Eye (tissue), 1 donor: ENCODE measurements around the gene RABEP1.
A peak's percentile ranks its signal among the peaks of the same experiment; 100 is the strongest.

Experiments
- DNase-seq: peaks from one replicate; pipeline ENCODE4 v3.0.0-alpha.2; 2015

RABEP1 gene

DNA sequence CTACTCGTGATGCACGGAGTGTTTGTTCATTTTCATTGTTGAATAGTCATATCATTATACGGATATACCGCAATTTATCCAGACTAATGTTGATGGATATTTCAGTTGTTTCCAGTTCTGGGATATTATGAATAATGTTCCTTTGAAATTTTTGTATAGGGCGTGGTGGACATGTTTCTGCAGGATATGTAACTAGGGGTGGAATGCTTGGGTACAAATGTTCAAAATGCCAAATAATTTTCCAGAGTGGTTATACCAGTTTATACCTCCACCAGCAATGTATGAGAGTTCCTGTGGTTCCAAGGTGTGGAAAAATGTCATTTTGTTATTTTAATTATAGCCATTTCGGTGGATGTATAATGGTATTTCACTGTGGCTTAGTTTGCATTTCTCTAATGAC lies 83.7 kb downstream of the RABEP1 start:
- DNase-seq = no peak

DNA sequence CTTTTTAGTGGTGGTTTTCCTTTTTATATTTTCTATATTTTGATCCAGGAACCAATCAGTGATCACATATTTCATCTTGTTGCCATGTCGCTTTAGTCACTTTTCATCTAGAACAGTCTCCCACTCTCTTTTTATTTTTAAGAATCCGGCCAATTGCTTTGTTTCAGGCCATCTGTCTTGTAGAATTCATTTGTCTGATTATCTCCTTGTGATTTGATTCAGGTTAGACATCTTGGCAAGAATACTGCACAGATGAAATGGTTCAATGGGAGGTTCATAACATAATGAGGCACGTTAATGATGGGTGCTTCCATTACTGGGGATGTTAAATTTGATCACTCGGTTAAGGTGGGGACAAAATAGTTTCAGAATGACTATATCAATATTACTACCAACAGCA lies 88.3 kb downstream of the RABEP1 start:
- no peak for DNase-seq

GRCh38 chr17:5373112-5373511 lies 91.0 kb downstream of the RABEP1 start:
- no peak for DNase-seq

GRCh38 chr17:5378566-5379207 lies 96.6 kb downstream of the RABEP1 start:
- no peak for DNase-seq

DNA sequence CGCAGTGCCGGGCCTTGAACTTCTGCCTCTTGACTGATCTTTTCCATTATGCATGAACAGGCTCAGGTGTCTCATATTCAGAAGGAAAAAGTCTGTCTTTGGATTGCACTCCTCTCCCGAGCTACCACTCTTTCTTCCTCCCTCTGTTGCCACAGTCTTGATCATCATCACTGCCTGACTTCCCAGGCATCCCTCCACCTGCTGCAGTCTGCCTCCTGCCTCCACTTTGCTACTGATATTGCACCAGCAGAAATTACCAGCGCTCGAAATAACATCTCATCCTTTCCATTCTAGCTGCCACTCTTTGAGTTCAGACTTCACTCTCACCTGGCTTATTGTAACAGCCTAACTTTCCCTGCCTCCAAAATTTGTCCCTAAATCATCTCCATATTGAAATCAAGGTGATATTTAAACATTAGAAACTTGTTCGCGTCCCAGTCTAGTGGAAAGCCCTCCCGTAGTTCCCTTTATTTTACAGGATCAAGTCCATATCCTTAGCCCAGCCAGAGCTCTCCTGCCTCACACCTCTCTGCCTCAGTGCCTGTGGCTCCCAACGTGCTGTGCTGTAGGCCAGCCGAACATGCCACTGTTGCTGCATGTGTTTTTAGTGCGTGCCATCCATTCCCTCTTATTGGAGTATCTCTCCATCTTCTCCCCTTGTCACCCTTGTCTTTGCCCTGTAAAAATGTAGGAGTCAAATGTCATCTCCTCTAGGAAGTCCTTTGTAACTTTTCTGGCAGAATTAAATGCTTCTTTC lies 97.4 kb downstream of the RABEP1 start:
- no peak for DNase-seq

DNA sequence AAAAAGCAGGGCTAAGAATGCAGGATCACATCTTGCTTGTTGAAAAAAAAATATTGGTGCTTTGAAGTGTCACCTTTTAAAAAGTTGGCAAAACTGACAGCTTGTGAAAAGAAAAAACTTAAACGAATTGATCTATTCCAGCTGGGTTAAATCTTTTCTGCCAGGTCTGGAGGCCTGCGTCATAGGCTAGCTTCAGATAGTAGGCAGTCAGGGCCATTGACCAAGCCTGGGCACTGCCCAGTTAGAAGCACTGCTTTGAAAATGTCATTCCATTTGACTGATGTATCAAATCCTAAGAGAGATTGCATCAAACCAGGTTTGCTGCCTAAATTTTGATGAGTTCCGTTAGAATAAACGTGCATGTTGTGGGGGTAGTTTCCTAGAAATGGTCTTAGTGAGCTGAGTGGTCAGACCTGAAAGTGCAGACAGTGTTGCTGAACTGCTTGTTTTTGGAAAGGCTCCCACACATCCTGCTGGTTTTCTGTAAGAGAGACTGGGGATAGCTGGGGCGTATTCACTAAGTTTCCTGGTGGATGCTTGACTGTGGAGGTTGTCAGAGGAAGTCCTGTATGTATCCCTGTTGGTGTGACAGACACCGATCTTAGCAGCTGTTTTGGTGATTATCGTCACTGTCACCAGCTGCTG lies 98.5 kb downstream of the RABEP1 start:
- DNase-seq = no peak

DNA sequence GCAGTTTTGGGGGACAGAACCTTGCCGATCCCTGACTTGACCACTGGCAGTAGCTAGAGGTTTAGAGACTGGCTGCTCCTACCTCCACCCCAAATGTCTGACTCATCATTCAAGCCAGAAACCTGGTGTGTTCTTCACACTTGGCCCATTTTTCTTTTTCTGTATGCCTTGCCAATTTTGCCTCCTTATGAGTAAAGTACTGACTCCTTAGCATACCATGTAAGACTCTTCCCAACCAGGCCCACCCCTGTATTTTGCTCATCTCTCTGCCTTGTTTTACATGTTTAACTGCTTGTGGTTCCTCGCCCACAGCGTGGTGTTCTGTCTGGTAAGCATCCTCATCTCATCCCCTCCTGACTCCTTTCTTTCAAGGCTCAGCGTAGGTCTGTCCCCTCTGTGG lies 99.5 kb downstream of the RABEP1 start:
- DNase-seq = no peak

GRCh38 chr17:5391678-5392077 lies 109.6 kb downstream of the RABEP1 start:
- no peak for DNase-seq

DNA sequence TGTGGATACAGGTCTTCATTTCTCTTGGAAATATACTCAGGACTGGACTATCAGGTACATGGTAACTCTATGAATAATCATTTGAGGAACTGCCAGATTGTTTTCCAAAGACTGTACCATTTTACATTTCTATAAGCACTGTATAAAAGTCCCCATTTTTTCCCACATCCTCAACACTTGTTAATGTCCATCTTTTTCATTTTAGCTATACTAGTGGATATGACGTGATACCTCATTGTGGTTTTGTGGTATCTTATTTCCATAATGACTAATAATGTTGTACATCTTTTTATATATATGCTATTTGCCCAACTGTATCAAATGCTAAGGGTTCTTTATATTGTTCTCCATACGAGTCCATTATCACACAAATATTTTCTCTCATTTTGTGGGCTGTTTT lies 114.5 kb downstream of the RABEP1 start:
- no peak for DNase-seq

DNA sequence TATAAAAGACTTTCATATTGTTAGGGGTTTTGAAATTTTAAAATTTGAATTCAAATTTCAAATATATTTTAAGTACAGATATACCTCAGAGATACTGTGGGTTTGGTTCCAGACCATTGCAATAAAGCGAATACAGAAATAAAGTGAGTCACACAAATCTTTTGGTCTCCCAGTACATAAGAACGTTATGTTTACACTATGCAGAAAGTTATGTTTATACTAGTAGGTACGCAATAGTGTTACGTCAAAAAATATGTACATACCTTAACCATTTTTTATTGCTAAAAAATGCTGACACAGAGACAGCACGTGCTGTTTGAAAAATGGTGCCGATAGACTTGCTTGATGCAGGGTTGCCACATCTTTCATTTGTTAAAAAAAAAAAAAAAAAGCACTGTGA lies 117.7 kb downstream of the RABEP1 start:
- DNase-seq = no peak

DNA sequence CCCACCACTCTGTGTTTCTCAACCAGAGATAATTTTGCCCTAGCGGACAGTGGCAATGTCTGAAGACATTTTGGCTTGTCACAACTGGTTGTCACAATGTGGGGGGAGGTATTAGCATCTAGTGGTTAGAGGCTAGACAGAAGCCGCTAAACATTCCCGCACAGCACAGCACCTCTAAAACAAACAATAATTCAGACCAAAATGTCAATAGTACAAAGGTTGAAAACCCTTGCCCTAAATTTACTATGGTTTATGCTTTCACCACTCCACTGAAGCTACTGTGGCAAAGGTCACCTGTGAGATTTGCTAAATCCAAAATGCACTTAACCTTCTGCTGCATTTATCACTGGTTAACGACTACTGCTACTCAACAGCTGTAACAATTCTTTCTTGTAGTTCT lies 123.3 kb downstream of the RABEP1 start:
- no peak for DNase-seq

DNA sequence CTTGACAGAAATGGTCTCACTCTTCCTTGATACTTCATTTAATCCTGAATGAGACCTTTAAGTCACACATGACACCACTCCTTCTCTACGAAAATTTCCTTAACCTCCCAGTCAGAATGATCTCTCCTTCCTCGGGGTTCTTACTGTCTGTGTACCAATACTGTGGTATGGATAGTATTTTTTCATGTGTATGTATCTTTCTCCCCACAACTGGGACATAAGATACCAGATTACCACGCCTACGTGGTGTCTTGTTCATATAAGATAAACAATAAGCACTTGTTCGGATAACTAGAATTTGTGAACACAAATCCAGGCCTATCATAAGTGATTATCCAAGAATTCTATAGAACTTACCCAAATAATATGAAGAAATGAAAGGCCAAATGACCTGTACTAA lies 126.1 kb downstream of the RABEP1 start:
- no peak for DNase-seq

- DNase-seq = no peak
Observed at GRCh38 chr17:5410594-5411272, 128.6 kb downstream of the RABEP1 start.

DNA sequence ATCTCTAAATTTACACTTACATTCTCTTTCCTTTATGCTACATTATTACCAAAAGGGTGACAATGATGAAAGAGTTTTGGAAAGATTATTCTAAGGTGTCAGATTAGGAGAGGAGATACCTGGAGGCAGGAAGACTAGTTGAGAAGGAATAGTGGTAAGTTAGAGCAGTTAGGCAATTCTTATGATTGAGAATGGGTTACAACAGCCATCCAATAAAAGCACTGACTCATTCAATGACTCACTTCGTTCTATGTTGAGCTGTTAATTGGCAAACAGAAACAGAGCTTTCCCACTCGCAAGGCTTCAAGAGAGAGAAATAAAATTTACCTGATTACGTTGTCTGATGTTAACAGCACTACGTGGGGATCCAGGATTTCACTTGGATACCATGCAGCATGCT lies 131.6 kb downstream of the RABEP1 start:
- no peak for DNase-seq

- no peak for DNase-seq
Observed at GRCh38 chr17:5416901-5417300, 134.8 kb downstream of the RABEP1 start.

DNA sequence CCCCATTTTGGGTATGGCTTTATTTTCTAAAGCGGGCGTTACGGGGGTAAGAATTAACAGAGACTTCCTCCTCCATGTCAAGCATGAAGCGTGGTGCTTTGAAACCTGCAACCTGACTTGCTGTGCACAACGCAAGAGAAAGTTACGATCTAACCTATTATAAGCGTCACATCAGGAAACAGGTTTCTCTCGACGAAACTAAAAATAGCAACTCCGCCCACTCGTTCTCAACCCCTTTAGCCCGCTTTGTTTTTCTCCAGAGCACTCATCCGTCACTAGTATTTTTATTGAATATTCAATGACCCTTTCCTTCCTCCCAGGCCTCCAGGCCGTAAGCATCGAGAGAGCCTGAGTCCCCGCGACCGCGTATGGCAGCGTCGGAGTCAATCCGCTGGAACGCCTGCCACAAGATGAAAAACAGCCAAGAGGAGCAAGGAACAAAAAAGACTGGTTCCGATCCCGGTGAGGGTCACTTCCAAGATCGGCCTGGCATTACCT lies 136.8 kb downstream of the RABEP1 start:
- no peak for DNase-seq

GRCh38 chr17:5419356-5419958 lies 137.4 kb downstream of the RABEP1 start, which contains the start of gene NUP88:
Gene NUP88 (minus strand): TSS chr17:5419662. CDS start chr17:5419650, 12 bp downstream.
- DNase-seq = peak; percentile 99

- no peak for DNase-seq
Observed at GRCh38 chr17:5419959-5420653, 138.0 kb downstream of the RABEP1 start, which contains the start of gene RPAIN. Gene RPAIN (plus strand): TSS chr17:5420182. CDS start chr17:5420211, 29 bp downstream.

DNA sequence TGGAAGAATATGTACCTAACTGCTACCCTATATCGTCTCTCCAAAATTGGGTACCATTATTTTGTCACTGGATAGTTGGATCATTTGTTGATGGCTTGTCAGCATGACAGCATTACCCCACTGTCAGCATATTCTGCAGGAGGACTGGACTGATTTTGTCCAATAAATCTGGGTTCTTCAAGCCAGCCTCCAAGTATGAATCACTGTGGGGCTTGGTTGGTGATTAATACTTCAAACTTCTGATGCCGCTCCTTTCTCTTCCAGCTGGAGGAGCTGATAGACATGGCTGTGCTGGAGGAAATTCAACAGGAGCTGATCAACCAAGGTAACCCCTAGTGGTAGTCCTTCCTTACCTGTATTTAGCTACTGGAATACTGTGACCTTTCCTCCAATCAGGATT lies 140.4 kb downstream of the RABEP1 start:
- DNase-seq = no peak

- no peak for DNase-seq
Observed at GRCh38 chr17:5424909-5425308, 142.8 kb downstream of the RABEP1 start.

- DNase-seq = no peak
Observed at GRCh38 chr17:5425826-5426225, 143.7 kb downstream of the RABEP1 start.
